HG03575 (cell line): ENCODE data around the gene CELF2.
A peak's percentile ranks its signal among the peaks of the same experiment; 100 is the strongest.

Experiments
- ATAC-seq: cut with Tn5 transposase; IDR thresholded peaks from one replicate; pipeline ENCODE4 v1.9.1; 2021; ENCODE audit not compliant: unreplicated experiment, insufficient number of reproducible peaks, low FRiP score; ENCODE audit errors: extremely low read depth

Gene CELF2

DNA sequence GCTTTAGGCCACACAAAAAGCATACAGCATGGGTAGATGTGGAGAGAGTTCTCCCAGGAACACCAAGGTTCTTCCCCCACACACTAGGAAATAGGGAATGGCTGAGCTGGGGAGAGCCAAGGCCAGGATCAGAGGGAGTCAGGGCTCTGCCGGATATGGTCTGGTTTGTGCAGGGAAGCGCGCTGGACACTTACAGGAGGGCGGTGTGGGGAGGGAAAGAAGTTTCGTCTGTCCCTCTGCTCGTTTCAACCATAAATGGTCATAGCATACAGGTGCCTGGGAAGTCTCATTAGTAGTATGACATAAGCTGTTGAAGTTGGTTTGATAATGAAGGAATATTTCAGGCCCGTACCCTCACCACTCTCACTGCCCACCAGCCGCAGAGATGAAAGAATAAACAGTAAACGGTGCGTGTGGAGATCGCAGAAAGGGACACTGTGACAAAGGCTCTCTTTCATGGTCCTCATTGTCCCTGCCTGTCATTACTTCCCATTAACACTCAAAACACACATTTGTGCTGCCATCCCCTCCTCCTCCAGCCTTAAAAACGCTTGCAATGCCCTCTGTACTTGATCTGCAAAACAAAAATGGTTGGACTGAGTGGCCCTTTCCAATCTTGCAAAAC lies 207.2 kb downstream of the CELF2 start:
- ATAC-seq: no peak

DNA sequence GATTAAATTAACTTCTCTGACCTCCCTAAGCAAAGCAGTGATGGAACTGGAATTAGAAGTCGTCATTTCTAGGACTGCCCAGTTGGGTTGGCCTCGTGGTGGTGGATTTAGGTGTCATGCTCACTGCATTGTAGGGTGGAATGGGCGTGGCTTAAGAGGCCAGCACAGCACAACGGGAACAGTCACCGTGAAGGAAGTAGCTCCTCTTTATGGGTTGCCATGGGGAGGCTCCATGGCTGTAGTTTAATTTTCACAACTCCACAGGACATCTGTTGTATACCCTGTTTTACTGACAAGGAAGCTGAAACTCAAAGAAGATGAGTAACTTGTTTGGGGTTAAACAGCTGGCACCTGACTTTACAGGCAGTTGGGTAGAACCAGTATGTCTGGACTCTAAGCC lies 208.3 kb downstream of the CELF2 start:
- peak; percentile 30 for ATAC-seq

DNA sequence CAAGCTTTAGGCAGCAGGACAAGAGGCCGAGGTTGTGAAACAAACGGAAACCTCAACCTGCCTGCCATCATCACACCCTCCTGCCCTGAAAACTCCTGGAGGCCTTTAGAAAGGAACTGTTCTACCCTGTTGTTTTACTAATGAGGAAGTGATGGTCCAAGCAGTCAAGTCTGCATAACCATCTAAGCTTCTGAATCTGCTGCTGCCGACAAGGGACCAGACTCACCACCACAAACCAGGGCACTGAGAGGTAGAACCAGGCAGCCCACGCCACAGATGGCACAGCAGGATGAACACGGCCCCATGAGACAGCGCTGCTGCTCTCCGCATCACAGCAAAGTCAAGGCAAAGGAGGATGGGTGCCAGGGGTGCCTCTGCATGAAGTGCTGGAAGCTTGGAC lies 209.4 kb downstream of the CELF2 start:
- ATAC-seq: no peak

DNA sequence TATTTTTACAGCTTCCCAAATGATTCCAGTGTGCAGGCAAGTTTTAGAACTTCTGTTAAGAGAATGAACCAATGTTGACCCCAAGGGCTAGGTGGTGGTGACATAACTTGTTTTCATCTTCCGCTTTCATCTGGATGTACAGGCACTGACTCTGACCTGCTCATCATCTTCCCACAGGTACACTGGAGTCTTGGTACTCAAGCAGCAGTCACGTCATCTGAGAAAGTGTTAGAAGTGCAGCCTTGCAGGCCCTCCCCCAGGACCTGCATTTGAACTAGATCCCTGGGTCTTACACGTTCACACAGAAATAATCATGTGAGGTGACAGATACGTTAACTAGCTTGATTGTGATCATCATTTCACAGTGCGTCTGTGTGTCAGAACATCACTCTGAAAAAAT lies 212.2 kb downstream of the CELF2 start:
- ATAC-seq: no peak

DNA sequence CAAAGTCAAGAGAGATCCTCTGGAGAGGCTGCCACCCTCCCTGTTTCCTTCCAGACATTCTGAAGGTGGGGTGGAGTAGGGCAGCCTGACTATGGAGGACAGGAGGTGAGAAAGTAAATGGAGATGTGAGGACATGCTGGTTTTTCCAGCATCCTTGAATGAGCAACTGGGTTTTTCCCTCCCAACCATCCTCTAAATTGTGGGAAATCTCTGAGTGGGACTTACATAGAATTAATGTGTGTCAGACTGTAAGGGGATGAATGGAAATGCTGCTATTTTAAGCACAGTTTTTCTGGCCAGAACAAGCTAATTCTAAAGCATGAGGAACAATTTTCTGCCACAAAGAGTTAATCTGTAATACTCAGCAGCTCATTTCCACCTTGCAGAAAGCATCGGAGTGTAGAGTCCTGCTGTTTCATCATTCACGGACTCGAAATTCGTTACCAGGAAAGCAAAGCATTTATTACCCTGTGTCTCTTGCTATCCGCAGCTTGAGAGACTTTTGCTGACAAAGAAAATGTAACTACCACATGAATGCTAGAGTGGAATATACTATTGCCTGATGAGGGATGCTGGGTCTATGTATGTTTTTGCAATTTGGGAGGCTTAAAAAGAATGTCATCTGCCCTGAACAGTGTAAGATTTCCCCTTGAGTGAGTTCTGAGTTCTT lies 213.0 kb downstream of the CELF2 start:
- no peak for ATAC-seq

DNA sequence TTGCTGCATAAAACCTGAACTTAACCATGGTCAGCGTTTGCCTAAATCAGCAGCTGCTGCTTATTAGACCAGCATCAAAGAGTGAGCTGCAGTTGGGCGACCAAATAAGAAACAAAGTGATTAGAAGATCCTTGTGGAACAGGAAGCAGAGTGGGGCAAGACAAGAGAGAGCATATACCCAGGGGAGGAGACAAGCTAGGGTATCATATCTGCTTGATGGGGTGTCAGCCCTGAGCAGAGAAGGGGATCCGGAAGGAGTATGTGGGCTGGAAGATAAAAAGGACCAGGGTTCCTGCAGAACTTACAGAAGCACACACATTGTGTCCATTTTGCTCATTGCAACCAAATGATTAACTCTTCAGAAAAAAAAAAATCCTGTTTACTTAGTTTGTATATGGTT lies 213.6 kb downstream of the CELF2 start:
- ATAC-seq: no peak

DNA sequence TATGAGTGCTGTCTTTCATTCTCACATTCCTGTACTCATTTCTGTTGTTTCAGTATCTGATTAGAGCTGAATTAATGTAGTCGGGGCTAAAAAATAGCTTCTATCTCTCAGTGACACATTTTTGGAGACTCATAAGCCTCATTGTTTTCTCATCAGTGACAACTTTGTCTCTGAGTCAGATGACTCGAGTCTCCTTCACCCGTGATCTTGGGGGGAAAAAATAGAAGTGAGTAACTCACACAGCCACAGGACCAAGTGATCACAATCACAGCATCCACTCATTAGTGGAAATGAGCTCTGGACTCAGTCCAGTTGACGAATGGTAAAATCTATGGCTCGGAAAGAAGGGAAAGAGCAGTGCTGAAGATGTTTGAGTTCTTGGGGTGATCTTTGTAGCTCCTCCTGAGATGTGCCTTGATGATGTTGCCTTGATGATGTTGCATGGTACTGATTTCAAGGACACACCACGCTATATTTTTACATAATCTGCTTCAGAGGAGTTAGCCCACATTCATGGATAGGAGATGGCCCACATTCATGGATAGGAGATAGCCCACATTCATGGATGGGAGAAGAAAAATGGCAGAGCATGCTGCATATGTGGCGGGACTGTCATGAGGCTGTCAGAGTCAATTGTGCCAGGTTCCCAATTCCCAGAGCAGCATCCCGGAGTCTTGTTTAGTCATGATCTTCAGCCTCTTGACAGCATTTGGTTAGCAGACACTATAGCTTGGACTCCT lies 214.7 kb downstream of the CELF2 start:
- no peak for ATAC-seq

DNA sequence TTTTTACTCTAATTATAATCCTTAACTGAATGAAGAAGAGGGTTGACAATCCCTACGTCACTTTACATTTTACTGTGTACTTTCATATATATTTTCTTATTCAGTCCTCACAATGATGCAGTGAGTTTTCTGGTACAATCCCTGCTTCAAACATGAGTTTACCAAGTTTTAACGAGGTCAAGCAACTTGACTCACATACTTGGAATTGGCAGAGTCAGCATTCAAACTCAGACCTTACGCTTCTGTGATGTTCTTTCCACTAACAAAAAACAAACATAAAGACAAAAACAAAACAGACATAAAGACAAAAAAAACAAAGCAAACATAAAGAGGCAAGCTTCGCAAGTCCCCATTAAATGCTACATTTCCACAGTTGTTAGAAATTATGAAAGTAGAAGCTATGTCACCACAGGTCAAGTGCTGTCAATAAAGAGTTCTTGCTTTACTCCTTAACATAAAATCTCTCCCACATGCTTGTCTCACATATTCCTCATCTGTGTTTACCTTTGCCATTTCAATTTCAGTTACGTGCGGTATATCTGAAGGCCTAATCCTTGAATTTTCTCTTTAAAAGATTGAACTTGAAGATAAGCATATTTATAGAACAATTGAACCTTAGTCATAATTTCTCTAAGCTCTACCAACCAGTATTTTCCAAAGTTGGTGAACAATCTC lies 217.3 kb downstream of the CELF2 start:
- ATAC-seq: no peak

DNA sequence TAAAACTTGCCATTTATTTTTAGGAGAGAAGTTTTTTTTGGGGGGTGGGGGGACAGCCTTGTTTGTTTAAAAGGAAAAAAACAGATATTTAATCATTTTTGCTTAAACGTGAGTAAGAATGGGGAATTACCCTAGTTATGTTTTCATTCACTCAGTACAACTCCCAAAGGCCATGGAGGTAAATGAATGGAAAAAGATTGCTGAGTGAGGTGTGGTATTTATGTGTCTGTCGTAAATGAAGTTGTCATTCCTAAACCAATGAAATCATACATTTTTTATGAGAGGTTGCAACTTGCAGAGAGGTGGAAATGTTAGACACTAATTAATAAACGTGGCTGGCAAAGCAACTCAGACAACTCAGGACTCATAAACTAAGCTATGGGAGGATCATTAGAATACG lies 218.1 kb downstream of the CELF2 start:
- no peak for ATAC-seq

DNA sequence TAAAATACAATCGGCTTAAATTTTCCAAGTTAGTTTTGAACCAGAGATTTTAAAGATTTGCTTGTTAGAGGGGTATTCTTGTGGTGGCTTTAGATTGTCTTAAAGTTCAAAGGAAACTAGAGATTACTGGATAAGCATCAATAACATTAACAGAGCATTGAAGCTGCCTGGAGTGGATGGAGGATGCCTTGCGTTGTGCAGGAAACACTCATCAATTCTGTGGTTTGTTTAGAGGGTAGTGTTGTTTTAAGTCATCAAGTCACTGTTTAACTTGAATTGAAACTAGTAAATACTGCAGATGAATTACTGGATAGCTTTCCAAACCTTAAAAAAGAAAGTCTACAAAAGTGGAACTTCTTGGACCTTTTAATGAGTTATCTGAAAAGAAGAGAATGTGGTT lies 218.6 kb downstream of the CELF2 start:
- ATAC-seq: peak; percentile 46

DNA sequence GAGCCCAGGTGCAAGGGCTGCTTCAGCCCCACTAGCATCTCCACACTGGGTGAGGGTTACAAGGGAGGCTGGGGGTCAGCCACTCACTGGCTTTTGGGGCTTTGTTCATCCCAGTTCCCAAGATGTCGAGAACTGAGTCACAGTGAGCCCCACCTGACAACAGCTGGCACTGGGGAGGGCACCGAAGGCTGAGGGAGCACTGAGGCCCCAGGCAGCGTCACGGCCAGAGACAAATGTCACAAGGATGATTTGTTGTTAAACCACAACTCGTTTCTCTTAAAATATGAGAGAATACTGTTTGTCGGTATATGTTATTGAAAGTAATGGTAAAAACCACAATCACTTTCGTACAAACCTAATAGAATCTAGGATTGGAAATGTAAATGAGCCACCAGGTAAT lies 219.9 kb downstream of the CELF2 start:
- ATAC-seq: peak; percentile 27

DNA sequence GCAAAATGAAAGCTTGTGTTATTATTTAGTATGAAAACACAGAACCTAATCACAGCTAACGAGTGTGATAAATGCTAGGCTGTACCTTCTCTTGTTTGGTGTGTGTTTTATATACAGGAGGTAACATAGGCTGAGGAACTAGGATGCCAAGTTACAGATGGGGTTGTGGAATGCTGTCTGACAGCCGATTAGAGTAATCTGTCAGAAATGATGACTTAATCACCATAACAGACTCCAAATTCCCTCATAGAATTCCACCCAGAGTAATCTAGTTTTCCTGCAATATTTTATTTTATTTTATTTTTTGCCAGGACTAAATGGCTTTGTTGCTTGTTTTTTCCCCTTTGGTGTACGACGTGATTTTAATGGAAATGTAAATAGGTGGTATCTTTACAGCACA lies 221.2 kb downstream of the CELF2 start:
- no peak for ATAC-seq

DNA sequence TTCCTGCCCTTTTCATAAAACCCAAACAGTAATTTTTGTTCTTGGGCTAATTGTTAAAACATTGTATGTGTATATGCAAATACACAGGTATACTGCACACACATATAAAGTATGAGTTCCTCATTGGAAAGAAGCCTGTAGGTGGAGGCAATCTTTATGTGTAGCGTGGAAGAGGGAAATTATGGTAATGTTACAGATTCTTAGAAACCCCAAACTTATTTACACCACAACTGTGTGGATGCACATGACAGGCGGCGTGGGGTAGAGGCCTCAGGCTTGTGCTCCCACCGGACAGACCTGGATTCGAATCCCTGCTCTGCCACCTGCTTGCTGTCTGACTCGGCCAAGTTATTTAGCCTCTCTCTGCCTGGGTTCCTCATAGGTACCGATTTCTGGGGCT lies 223.0 kb downstream of the CELF2 start:
- ATAC-seq: no peak

DNA sequence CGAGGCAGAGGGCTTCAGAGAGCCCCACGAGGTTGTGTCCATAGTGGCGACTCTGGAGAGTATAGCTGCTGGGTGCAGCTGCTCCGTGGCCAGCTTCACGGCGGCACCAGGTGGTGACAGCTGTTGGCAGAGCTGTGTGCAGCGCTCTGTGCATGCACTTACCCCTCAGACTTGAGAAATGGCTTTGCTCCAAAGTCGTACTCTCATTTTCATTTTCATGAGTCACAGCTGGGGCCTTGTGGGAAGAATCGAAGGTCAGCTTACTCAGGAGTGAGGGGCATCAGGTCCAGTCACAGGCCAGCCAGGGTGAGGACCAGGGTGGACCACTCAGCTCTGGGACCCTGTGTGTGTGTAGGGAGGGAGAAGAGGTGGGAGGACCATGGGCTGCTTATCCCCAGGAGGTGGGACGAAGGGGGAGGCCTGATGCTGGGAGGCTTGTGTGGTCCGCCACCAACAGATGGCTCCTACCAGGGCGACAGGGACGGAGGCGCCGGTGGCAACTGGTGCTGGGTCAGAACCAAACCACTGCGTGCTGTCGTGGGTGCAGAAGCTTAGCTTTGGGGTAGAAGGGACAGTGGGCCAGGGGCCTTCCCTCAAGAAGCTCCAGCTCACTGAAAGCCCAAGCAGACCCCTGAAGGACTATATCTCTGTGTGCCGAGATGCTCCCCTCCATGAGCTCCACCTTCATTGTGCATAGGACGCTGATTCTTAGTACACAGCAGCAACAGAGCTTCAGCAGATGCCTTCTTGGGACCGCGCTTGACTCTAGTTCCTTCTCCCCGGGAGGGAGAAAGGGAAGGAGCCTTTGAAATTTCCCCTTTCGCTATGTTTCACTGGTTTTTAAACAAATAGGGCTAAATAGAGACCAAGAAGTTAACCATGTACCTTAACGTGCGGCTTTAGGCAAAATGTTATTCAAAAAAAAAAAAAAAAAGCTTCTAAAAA lies 225.0 kb downstream of the CELF2 start:
- peak; percentile 27 for ATAC-seq

DNA sequence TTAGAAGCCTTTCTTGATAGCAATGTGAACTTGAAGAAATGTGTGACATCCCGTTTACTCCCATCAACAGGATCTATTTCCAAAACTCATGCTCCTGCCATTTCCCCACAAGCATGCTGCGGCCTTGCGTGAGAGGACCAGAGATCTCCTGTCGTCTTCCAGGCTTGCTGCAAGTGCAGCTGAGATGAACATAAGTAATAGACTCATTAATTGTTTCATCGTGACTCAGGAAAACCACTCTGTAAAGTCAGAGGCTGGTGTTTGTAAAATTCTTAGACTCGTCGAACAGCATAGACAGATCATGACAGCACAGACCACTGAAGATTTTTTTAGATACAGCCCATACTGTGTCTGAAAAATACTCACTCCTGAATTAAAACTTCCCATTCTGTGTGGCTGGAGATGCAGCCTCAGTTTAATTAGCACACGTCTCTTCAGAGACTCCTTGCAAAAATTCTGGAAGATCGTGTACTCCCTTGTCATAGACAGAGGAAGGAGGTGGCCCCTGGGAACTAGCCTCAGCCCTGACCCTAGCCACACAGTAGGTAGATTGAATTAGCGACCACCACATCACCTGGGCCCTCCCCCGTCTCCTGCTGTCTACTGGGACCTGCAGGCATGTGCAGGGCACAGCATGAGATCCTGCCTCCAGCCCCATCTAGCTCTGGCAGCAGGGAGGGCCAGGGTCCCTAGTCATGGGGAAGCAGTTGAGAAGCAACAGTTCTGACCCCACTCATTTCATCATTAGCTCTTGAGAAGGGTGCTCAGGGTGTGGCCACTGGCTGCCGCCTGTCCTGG lies 226.0 kb downstream of the CELF2 start:
- no peak for ATAC-seq

DNA sequence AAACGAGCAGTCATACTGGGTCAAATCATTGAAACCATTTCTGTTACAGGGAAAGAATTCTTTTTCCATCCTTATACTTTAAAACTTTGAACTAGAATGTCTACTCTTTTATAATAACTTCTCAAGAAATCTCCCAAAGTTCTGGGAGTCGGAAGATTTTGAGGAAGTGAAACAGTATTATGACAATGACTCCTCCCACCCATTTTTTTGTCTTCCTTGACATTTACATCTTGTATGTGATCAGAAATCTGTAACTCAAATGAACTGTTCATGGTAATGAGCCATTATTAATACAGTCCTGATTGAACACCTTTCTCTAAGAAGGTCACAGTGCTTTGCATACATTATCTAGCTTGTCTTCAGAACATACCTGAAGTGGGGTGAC lies 227.4 kb downstream of the CELF2 start:
- ATAC-seq: no peak

DNA sequence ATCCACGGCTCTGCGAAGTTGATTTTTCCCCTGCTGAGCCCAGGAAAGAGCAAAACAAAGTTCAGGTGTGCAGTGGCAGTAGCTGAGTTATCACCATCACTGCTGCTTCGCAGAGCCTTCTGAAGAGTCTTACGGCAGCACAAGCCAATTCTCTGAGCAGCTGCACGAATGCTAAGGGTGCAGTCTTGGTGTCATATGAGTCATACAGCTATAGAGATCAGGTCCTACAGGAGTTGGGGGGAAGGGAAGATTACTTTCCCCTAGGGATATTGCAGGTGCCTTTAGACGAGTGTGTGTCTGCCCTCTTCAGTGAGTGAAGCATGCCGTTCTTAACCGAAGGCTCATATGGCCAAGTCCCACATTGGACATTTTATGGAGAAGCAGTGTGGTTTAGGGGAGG lies 227.8 kb downstream of the CELF2 start:
- peak; percentile 32 for ATAC-seq

DNA sequence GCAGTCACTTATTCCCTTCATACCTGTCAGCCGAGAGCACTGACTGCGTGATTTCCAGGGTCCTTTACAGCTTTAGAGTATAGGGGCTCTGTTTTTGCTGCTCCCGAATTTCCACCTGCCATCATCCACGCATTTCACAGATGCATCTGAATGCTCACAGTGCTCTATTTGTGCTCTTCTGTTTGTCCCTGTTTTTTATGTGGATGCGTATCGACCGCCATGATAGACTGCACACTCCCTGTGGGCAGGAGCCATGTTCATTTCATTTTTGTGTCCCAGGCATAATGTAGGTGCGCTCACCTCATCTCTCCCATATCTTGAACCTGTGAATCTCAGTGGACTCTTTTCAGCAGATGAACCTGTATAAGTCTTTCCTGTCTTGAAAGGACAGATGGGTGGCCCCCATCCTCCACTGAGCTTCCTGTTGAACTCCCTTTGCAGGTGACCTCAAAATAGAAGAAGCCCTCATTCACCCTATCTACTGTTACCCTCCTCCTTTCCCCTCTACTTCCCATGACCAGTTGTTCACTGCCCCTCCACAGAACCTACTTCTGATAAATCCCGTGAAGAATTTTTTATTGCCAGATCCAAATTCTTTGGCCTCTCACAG lies 228.4 kb downstream of the CELF2 start:
- ATAC-seq: no peak
